ENCODE measurements around the gene TMEM207. TPM values are rescaled to one million over a fixed set of nuclear protein-coding genes. Genes with fewer than 3 reads are reported as not detected.

TMEM207 gene
- total RNA-seq, 1 experiment from 2014 or later: not detected

- peaks cover 8% of the 10 kb centered on the region for H3K9me3 Mint-ChIP-seq (ENCODE audit: unreplicated experiment)
- CTCF ChIA-PET: no interaction called here
- TF ChIP-seq CTCF (IDR thresholded peaks at IDR 0.05; ENCODE audit: insufficient read depth in 1 of 2, low read depth in 1 of 2, low read length in 1 of 2, severe bottlenecking in 1 of 2, unreplicated experiment in 1 of 2): no peak
- no peaks in the 10 kb centered on the region for H3K9me3 ChIP-seq
- no peaks in the 10 kb centered on the region for H3K4me1 ChIP-seq
- no peak overlapping the region for H3K4me3 ChIP-seq (ENCODE audit: low read depth, low read length)
- no peak for DNase-seq
- H3K27ac Mint-ChIP-seq (ENCODE audit: unreplicated experiment): no peak overlapping the region
- no peaks in the 10 kb centered on the region for H3K36me3 ChIP-seq (ENCODE audit: control insufficient read depth, insufficient read depth, low read length)
- peaks cover 6% of the 10 kb centered on the region for H3K4me1 Mint-ChIP-seq (ENCODE audit: low read depth, unreplicated experiment)
- no peak overlapping the region for H3K4me3 Mint-ChIP-seq (ENCODE audit: unreplicated experiment)
- intact Hi-C loops (cut with micrococcal nuclease; ENCODE audit: unreplicated experiment): no loop called here
- H3K36me3 Mint-ChIP-seq (ENCODE audit: insufficient read depth, unreplicated experiment): no peaks in the 10 kb centered on the region
- no peaks in the 10 kb centered on the region for H3K27me3 ChIP-seq (replicated peaks; ENCODE audit: control insufficient read depth, insufficient read depth, low read length)
- peaks cover 6% of the 10 kb centered on the region for H3K27me3 Mint-ChIP-seq (ENCODE audit: insufficient read depth, unreplicated experiment)
- no TSS peak for BruUV-seq (replicated peaks)
- POLR2A ChIA-PET: no interaction called here
Observed at GRCh38 chr3:190497811-190498210, 48.1 kb upstream of the TMEM207 start.

- H3K4me3 ChIP-seq (ENCODE audit: low read depth, low read length): no peak overlapping the region
- ChIA-PET POLR2A (no interaction called here), CTCF (no interaction called here)
- no peaks in the 10 kb centered on the region for H3K4me1 ChIP-seq
- Mint-ChIP-seq H3K9me3 (ENCODE audit: unreplicated experiment) (peaks cover 15% of the 10 kb centered on the region), H3K27me3 (ENCODE audit: insufficient read depth, unreplicated experiment) (peaks cover 6% of the 10 kb centered on the region), H3K36me3 (ENCODE audit: insufficient read depth, unreplicated experiment) (no peaks in the 10 kb centered on the region), H3K27ac (ENCODE audit: unreplicated experiment) (no peak overlapping the region), H3K4me1 (ENCODE audit: low read depth, unreplicated experiment) (peaks cover 9% of the 10 kb centered on the region), H3K4me3 (ENCODE audit: unreplicated experiment) (no peak overlapping the region)
- DNase-seq: no peak
- no peak for TF ChIP-seq CTCF (IDR thresholded peaks at IDR 0.05; ENCODE audit: insufficient read depth in 1 of 2, low read depth in 1 of 2, low read length in 1 of 2, severe bottlenecking in 1 of 2, unreplicated experiment in 1 of 2)
- no TSS peak for BruUV-seq (replicated peaks)
- H3K27me3 ChIP-seq (replicated peaks; ENCODE audit: control insufficient read depth, insufficient read depth, low read length): no peaks in the 10 kb centered on the region
- no peaks in the 10 kb centered on the region for H3K36me3 ChIP-seq (ENCODE audit: control insufficient read depth, insufficient read depth, low read length)
- intact Hi-C loops (cut with micrococcal nuclease; ENCODE audit: unreplicated experiment): no loop called here
- H3K9me3 ChIP-seq: no peaks in the 10 kb centered on the region
Observed at GRCh38 chr3:190496859-190497258, 47.2 kb upstream of the TMEM207 start.

- Histone ChIP-seq H3K27me3 (replicated peaks; ENCODE audit: control insufficient read depth, insufficient read depth, low read length) (no peaks in the 10 kb centered on the region), H3K9me3 (no peaks in the 10 kb centered on the region), H3K4me1 (no peaks in the 10 kb centered on the region), H3K36me3 (ENCODE audit: control insufficient read depth, insufficient read depth, low read length) (no peaks in the 10 kb centered on the region), H3K4me3 (ENCODE audit: low read depth, low read length) (no peak overlapping the region)
- Mint-ChIP-seq H3K27me3 (ENCODE audit: insufficient read depth, unreplicated experiment) (peaks cover 6% of the 10 kb centered on the region), H3K4me1 (ENCODE audit: low read depth, unreplicated experiment) (peaks cover 9% of the 10 kb centered on the region), H3K4me3 (ENCODE audit: unreplicated experiment) (no peak overlapping the region), H3K36me3 (ENCODE audit: insufficient read depth, unreplicated experiment) (no peaks in the 10 kb centered on the region), H3K9me3 (ENCODE audit: unreplicated experiment) (peaks cover 15% of the 10 kb centered on the region), H3K27ac (ENCODE audit: unreplicated experiment) (no peak overlapping the region)
- CTCF ChIA-PET: no interaction called here
- intact Hi-C loops (cut with micrococcal nuclease; ENCODE audit: unreplicated experiment): no loop called here
- no peak for DNase-seq
- BruUV-seq (replicated peaks): no TSS peak
- no peak for TF ChIP-seq CTCF (IDR thresholded peaks at IDR 0.05; ENCODE audit: insufficient read depth in 1 of 2, low read depth in 1 of 2, low read length in 1 of 2, severe bottlenecking in 1 of 2, unreplicated experiment in 1 of 2)
- POLR2A ChIA-PET: no interaction called here
Observed at GRCh38 chr3:190495796-190496195, 46.1 kb upstream of the TMEM207 start.
